ENCODE results near the gene CTBP2.
"Not testable (repeated sequence)": the region's sequence is repeated elsewhere in the genome, so short reads cannot be mapped to it uniquely, and the experiment has no call there.

The CTBP2 gene

GRCh38 chr10:125156739-125157480 is 3.5 kb downstream of the CTBP2 start:
- DNase-seq, result peak; percentile 28

DNA sequence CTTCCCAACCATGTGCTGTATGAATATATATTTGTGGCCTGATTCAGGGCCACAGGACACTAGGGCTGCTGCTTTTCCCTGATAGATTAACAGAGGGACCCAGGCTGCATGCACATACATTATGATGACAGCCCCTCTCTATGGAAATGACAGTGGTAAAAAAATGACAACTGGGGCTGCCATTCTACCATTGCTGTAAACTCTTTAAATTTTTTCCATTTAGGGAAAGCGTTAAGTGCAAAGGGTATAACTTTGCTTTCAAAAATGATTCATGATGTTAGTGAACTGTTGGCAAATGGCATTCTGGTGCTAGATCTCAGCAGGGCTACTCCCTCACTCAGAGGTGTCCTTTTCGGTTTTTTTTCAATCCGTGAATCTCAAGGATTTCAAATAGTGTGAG is 4.2 kb downstream of the CTBP2 start:
- no peak for DNase-seq

- no peak for DNase-seq
Measured at GRCh38 chr10:125155101-125155500, 5.3 kb downstream of the CTBP2 start.

DNA sequence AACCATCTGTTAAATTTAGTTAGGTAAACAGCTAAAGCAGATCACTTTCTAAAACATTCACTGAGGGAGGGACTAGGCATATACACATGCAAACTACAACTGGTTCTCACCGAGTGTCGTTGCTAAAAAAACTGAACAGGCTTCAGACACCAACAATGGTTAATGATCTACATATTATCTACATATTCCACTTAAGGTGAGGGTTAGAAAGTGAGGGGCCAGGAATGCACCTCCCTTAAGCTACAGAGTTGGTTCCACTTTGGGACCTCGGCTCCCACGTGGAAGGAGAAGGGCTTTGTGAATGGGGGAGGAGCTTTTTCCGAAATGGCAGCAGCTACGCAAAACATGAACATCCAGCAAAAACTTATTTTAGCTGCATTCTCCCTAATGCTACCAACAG is 5.8 kb downstream of the CTBP2 start:
- DNase-seq, result no peak

DNA sequence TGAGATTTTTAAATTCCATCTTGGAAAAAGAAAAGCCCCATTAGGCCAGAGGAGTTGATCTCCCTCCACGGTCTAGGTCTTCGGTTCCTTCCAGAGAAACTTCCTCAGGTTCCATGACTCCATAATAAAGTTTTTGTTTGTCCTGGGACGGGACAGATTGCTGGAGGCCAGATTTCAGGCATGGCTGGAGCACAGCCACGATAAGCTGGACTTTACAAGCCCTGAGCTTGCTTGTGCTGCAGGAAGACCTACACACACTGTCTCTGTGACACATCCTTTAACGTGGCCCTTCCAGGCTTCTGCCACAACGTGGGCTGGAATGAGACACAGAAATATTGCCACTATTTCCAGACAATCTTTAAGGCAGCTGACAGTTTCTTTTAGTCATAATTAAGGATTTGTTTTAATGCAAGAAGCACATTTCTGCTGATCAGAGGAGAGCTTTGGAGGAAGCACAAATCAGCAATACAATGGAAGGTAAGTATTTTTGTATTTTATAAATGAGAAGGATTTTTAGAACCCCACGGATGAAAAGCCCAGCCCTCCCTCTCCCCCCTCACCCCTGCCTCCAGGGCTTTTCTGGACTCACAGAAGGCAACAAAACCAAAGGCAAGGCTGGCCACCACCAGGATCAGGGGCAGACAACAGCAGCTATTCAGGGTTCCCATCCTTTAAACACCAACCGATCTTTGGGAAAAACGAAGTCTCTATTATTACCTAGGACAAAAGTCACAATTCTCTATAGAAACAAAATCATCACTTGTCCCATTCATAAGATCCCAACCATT is 6.5 kb downstream of the CTBP2 start:
- no peak for DNase-seq

DNA sequence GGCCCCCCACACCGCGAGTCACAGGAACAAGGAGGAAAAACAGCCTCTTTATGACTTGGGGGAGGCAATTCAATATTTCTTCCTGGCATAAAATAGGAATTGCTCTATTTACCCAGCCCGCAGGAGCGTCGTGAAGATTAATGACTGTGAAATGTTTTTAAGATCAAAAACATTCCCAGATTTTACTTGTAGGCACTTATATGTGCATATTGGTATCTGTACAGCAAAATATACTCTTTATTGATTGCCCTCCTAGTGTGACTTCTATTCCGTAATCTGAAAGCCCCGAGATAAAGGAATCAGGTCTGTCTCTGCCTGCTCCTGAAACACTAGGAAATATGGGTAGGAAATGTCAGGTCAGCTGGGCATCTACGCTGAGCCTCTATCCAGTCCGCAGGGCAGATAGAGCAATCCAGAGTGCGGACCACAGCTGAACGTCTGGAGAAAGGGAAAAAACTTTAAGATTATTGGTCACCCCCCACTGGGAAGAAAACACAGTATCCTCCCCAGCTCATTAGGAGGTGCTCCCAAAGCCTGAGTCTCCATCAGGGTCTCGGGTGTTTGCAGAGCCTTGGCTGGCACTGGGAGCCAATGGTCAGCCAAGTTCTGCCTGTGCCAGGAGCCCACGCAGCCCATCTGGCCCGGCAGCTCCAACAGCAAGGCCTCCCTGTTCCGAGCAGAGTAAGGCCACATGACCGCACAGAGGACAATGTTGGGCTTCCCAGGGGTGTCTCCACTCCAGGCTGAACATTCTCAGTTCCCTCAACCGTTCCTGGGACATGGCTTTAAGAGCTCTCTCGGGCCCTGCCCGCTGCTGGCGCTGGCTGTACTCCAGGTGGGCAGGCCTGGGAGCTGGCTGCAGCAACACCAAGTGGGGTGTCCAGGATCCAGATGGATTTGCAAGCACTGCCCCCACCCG is 7.7 kb downstream of the CTBP2 start:
- no peak for DNase-seq

GRCh38 chr10:125151553-125152449 is 8.6 kb downstream of the CTBP2 start:
- DNase-seq, result peak; percentile 26

GRCh38 chr10:125151170-125151552 is 9.2 kb downstream of the CTBP2 start:
- no peak for DNase-seq

- DNase-seq, result not testable (repeated sequence)
Measured at GRCh38 chr10:125150376-125151083, 9.8 kb downstream of the CTBP2 start.

DNA sequence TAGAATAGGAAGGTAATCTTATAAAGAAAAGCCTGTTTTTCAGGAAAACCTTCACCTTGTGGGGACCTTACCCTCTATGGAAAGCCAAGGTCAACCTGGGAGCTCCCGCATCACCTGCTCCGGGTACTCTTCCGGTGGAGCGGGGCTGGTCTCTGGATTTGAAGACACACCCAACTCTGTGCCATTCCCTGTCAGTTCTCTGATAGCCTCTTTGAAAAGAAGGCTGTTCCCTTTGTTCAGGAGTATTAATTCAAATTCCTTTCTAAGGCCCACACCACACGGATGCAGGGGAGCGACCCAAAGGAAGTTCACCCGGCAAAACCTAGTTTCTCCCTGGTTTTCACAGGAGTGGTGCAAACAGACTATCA is 10.7 kb downstream of the CTBP2 start:
- no peak for DNase-seq

DNA sequence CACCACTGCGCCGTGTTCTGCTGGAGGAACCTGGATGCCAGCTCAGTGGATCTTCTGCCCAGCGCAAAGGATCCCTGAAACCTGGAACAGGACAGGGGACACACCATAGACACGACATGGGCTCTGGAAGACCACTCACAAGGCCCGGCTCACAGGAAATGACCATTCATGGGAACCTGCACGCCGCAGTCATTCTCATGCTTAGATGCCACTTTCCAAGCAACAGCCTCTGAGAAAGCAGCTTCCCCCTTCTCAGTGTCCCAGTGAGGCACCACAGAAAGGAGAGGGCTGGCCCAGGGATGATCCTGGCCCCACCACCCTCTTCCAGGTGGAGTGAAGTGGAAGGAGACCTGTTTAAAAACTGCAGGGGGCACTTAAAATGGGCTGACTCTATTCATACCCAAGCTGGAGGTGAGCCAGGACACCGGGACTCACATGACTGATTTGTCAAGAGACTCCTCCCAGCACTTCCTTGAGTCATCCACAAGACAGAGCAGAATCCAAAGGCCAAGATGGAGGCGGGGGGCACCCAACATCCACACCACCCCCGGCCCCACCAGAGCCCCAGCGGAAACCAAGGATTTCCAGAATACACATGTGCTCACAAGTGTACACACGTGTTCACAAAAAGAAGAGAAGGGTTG is 11.2 kb downstream of the CTBP2 start:
- peak; percentile 19 for DNase-seq

DNA sequence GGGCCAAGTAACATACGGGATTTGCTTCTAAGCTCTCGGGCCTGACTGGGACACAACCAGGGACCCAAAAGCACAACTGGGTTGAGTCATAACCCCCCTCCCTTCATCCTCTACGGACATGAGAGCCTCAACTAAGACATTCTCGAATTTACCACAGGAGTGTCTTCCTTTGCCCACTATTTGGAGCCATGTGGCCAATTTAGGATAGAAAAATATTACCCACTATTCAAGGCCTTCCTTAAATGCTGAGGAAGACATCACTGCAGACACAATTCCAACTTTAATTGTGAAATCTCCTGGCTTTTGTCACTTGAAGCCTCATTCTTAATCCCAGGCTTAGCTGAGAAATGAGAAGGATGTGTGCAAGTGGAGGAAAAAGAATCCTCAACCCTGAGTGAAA is 11.8 kb downstream of the CTBP2 start:
- DNase-seq, result no peak

DNA sequence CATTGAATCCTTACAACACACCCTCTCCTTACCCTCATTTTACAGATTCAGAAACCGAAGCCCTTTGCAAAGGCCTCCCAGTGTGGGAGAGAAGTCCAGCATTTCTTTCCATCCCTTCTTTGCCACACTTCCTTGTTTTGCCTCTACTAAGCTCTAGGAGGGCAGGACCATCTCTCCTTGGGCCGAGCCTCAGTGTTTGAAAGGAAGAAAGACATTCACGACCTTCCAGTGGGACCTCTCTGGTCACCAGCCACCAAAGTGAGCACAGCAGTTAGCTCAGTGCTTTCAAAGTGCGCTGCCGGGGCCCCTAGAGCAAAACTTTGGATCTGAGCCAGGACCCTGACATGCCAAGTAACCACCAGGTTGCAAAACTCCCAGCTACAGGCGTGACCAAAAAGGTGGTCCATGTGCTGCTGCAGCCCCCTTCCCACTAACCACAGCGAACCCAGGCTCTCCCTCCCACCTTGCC is 12.4 kb downstream of the CTBP2 start:
- no peak for DNase-seq

DNA sequence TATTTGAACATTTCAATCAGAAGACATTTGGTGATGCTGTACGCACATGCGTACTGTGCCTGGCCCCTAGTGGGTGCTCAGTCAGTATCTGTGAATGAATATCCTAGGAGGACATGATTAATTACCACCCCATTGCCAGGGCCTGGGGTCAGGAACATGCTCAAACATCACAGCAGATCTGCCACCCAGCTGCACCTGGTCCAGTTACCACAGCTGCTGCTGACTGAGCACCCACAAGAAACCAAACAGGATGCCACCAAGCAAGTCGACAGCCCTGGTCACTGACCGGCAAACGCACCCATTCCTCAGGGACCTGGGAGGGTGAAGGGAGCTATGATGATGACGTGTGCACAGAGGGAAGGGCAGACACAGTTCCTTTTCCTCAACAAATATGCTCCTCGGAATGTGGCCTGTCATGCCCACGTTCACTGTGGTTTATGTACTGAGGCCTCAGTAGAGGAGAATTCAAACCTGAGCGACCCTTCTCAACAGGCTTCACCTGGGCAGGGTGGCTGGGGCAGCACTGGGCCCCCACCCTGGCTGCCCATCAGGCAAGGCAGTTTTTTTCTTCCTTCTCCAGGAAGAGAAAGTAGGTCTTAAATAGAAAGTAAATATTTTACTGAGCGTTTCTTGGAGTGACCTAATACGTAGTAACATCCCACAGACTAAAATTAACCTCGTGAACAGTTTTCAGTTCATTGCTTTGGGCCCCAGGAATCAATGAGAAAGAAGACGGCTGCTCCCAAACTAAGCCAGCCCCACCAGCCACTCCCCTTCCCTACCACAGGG is 13.4 kb downstream of the CTBP2 start:
- DNase-seq, result no peak

GRCh38 chr10:125145636-125146035 is 14.7 kb downstream of the CTBP2 start:
- DNase-seq, result no peak

GRCh38 chr10:125144693-125145623 is 15.4 kb downstream of the CTBP2 start:
- no peak for DNase-seq

DNA sequence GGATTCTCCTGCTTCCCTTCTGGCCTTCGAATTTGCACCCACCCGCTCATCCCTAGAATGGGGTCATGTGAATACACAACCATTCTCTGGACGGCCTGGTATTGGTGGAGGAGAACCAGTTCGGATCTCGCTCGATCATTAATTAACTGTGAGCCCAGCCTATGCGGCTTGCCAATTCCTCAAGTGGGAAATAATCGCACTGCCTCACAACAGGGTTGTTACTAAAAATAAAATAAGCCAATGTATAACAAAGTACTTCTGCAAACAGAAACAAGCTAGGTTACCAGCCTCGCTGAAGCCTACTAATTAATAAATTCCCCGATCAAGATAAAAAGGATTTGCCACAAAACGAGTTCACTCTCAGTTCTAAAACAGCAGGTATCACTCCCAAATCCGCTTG is 16.2 kb downstream of the CTBP2 start:
- no peak for DNase-seq

DNA sequence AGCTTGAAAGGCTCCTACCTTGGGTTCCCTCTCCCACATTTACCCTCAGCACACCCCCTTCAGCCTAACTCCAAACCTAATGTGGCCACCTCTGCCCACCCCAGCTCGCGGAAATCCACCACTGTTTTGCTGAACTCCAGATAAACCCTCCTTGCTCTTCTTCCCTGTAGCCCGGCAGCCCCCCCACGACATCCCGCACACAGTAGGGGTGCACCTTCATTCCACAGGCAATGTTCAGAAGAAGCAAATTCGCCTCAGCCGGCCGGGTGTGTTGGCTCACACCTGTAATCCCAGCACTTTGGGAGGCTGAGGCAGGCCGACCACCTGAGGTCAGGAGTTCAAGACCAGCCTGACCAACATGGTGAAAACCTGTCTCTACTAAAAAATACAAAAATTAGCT is 17.4 kb downstream of the CTBP2 start:
- DNase-seq, result no peak

GRCh38 chr10:125141860-125142484 is 18.4 kb downstream of the CTBP2 start:
- no peak for DNase-seq

Data from NCI-H748 treated with DMSO at 0.1 percent for 48 hours (cell line).